HEK293 (cell line): ENCODE measurements around the gene MAP7D1.

Experiments used
- CTCF ChIA-PET: fragments of 350-600 bp; formaldehyde crosslinking; extraction: SDS; loops from one replicate; lab custom pipeline; 2021; ENCODE audit warnings: antibody characterized with exemption; lab: Yijun Ruan, JAX
- POLR2A ChIA-PET: fragments of 300-600 bp; formaldehyde crosslinking; extraction: SDS; loops from one replicate; lab custom pipeline; 2020; ENCODE audit warnings: antibody characterized with exemption, inconsistent platforms; lab: Yijun Ruan, JAX
- H3K27ac ChIP-seq: fragments of 200-500 bp; sonication (Bioruptor generic); 2 replicates; pipeline ENCODE4 v1.5.1; 2014; ENCODE audit warnings: low read depth, low read length, control low read depth, inconsistent platforms; ENCODE audit errors: extremely low read depth
- H3K36me3 ChIP-seq, 2 experiments: fragments of 200-500 bp in 1 of 2; sonication (Bioruptor generic) in 1 of 2; 1 replicate in 1 of 2; 2 replicates in 1 of 2; pipeline ENCODE4 v1.5.1; 2014 to 2017; ENCODE audit warnings: inconsistent platforms in 2 of 2, low read length in 2 of 2; ENCODE audit not compliant: control insufficient read depth in 2 of 2, insufficient read depth in 1 of 2
- H3K4me1 ChIP-seq: fragments of 200-500 bp; sonication (Bioruptor generic); 2 replicates; pipeline ENCODE4 v1.5.1; 2014; ENCODE audit warnings: mild to moderate bottlenecking, low read length, inconsistent platforms; ENCODE audit not compliant: control insufficient read depth, insufficient read depth
- H3K4me3 ChIP-seq: 2 replicates; pipeline ENCODE4 v1.5.1; 2011; ENCODE audit warnings: low read depth, mild to moderate bottlenecking, control low read depth, low read length, moderate library complexity
- H3K9me3 ChIP-seq: fragments of 200-500 bp; sonication (Bioruptor generic); 2 replicates; pipeline ENCODE4 v1.5.1; 2014; ENCODE audit warnings: low read depth, low read length, inconsistent platforms; ENCODE audit not compliant: control insufficient read depth, insufficient read depth
- FEZF1 ChIP-seq: fragments of 450-650 bp; formaldehyde crosslinking; IDR thresholded peaks from 2 replicates; pipeline ENCODE4 v1.5.1; 2016; ENCODE audit warnings: missing biosample characterization, missing genetic modification characterization
- GLI4 ChIP-seq: fragments of 450-650 bp; formaldehyde crosslinking; IDR thresholded peaks from 2 replicates; pipeline ENCODE4 v1.5.1; 2016; ENCODE audit warnings: missing biosample characterization, missing genetic modification characterization
- INSM2 ChIP-seq: fragments of 450-650 bp; formaldehyde crosslinking; IDR thresholded peaks from 2 replicates; pipeline ENCODE4 v1.5.1; 2016; ENCODE audit warnings: missing biosample characterization, missing genetic modification characterization
- KLF17 ChIP-seq: fragments of 450-650 bp; formaldehyde crosslinking; IDR thresholded peaks from 2 replicates; pipeline ENCODE4 v1.5.1; 2016; ENCODE audit warnings: missing biosample characterization, missing genetic modification characterization
- PRDM1 ChIP-seq: fragments of 450-650 bp; formaldehyde crosslinking; IDR thresholded peaks from 2 replicates; pipeline ENCODE4; 2016; ENCODE audit warnings: missing biosample characterization, missing genetic modification characterization
- SCRT2 ChIP-seq: fragments of 450-650 bp; formaldehyde crosslinking; IDR thresholded peaks from 2 replicates; pipeline ENCODE4 v1.5.1; 2016; ENCODE audit warnings: missing biosample characterization, missing genetic modification characterization
- SP3 ChIP-seq: fragments of 450-650 bp; formaldehyde crosslinking; IDR thresholded peaks from 2 replicates; pipeline ENCODE4 v1.5.1; 2016; ENCODE audit warnings: missing biosample characterization, missing genetic modification characterization
- TCF7L2 ChIP-seq: IDR thresholded peaks from 2 replicates; pipeline ENCODE4 v1.6.1; 2011; ENCODE audit warnings: low read depth, mild to moderate bottlenecking, inconsistent platforms, low read length, moderate library complexity, borderline replicate concordance
- WT1 ChIP-seq: fragments of 450-650 bp; formaldehyde crosslinking; IDR thresholded peaks from 2 replicates; pipeline ENCODE4 v1.5.1; 2016; ENCODE audit warnings: missing biosample characterization, missing genetic modification characterization
- ZBTB17 ChIP-seq: fragments of 450-650 bp; formaldehyde crosslinking; IDR thresholded peaks from 2 replicates; pipeline ENCODE4 v1.5.1; 2016; ENCODE audit warnings: missing biosample characterization, missing genetic modification characterization
- ZBTB21 ChIP-seq: fragments of 450-650 bp; formaldehyde crosslinking; IDR thresholded peaks from 2 replicates; pipeline ENCODE4 v1.5.1; 2017; ENCODE audit warnings: missing biosample characterization, missing genetic modification characterization
- ZBTB26 ChIP-seq: fragments of 450-650 bp; formaldehyde crosslinking; optimal IDR thresholded peaks from 2 replicates; pipeline ENCODE3; 2016; ENCODE audit warnings: missing biosample characterization, mild to moderate bottlenecking, missing genetic modification characterization
- ZBTB44 ChIP-seq: fragments of 450-650 bp; IDR thresholded peaks from 2 replicates; pipeline ENCODE4 v1.5.1; 2018; ENCODE audit warnings: missing biosample characterization, mild to moderate bottlenecking, missing genetic modification characterization
- ZBTB7A ChIP-seq: fragments of 450-650 bp; formaldehyde crosslinking; IDR thresholded peaks from 2 replicates; pipeline ENCODE4 v1.5.1; 2016; ENCODE audit warnings: low read depth, missing biosample characterization, missing genetic modification characterization
- ZNF10 ChIP-seq: fragments of 450-650 bp; formaldehyde crosslinking; IDR thresholded peaks from 2 replicates; pipeline ENCODE4 v1.5.1; 2017; ENCODE audit warnings: missing biosample characterization, missing genetic modification characterization
- ZNF2 ChIP-seq: fragments of 450-650 bp; formaldehyde crosslinking; IDR thresholded peaks from 2 replicates; pipeline ENCODE4 v1.5.1; 2016; ENCODE audit warnings: missing biosample characterization, missing genetic modification characterization
- ZNF211 ChIP-seq: fragments of 450-650 bp; formaldehyde crosslinking; IDR thresholded peaks from 2 replicates; pipeline ENCODE4 v1.5.1; 2016; ENCODE audit warnings: low read depth, missing biosample characterization, missing genetic modification characterization
- ZNF274 ChIP-seq, 2 experiments: fragments of 200-500 bp in 1 of 2; fragments of 450-650 bp in 1 of 2; sonication (Bioruptor generic) in 1 of 2; formaldehyde crosslinking in 1 of 2; IDR thresholded peaks; 2 replicates each; pipeline versions ENCODE4 v1.5.1 to v1.6.1; 2014 to 2016; ENCODE audit warnings: borderline replicate concordance in 1 of 2, inconsistent platforms in 1 of 2, low read length in 1 of 2, missing biosample characterization in 1 of 2, missing genetic modification characterization in 1 of 2
- ZNF280D ChIP-seq: fragments of 450-650 bp; formaldehyde crosslinking; IDR thresholded peaks from 2 replicates; pipeline ENCODE4 v1.5.1; 2016; ENCODE audit warnings: missing biosample characterization, missing genetic modification characterization
- ZNF335 ChIP-seq: fragments of 450-650 bp; formaldehyde crosslinking; conservative IDR thresholded peaks from 2 replicates; pipeline ENCODE4 v1.5.1; 2016; ENCODE audit warnings: missing biosample characterization, missing genetic modification characterization
- ZNF350 ChIP-seq: fragments of 450-650 bp; formaldehyde crosslinking; IDR thresholded peaks from 2 replicates; pipeline ENCODE4 v1.5.0; 2017; ENCODE audit warnings: missing biosample characterization, mild to moderate bottlenecking, missing genetic modification characterization
- ZNF394 ChIP-seq: fragments of 450-650 bp; formaldehyde crosslinking; IDR thresholded peaks from 2 replicates; pipeline ENCODE4 v1.5.1; 2016; ENCODE audit warnings: missing biosample characterization, missing genetic modification characterization, mild to moderate bottlenecking, moderate library complexity, borderline replicate concordance
- ZNF621 ChIP-seq: fragments of 450-650 bp; formaldehyde crosslinking; IDR thresholded peaks from 2 replicates; pipeline ENCODE4 v1.5.1; 2017; ENCODE audit warnings: missing biosample characterization, missing genetic modification characterization
- ZNF658 ChIP-seq: fragments of 450-650 bp; formaldehyde crosslinking; IDR thresholded peaks from 2 replicates; pipeline ENCODE4; 2016; ENCODE audit warnings: missing biosample characterization, missing genetic modification characterization
- ZNF677 ChIP-seq: fragments of 450-650 bp; IDR thresholded peaks from 2 replicates; pipeline ENCODE4 v1.5.0; 2018; ENCODE audit warnings: missing biosample characterization, mild to moderate bottlenecking, missing genetic modification characterization, moderate library complexity
- ZNF707 ChIP-seq: fragments of 450-650 bp; formaldehyde crosslinking; IDR thresholded peaks from 2 replicates; pipeline ENCODE4 v1.5.1; 2016; ENCODE audit warnings: missing biosample characterization, missing genetic modification characterization
- ZNF768 ChIP-seq: fragments of 450-650 bp; formaldehyde crosslinking; IDR thresholded peaks from 2 replicates; pipeline ENCODE4 v1.5.1; 2018; ENCODE audit warnings: missing biosample characterization, mild to moderate bottlenecking, missing genetic modification characterization
- ZXDB ChIP-seq: fragments of 450-650 bp; formaldehyde crosslinking; IDR thresholded peaks from 2 replicates; pipeline ENCODE4 v1.5.1; 2016; ENCODE audit warnings: missing biosample characterization, missing genetic modification characterization

Gene MAP7D1

GRCh38 chr1:36155408-36156328, at the start of gene MAP7D1:
Gene MAP7D1, plus strand, starts transcription at chr1:36156160. Its CDS starts 258 bp downstream, at chr1:36156418.
- Histone ChIP-seq H3K4me3 (peak within 1 kb of the TSS; percentile 86), H3K27ac (peak within 1 kb of the TSS; percentile 98), H3K4me1 (peaks cover 5% of the 10 kb centered on the region), H3K9me3 (no peaks in the 10 kb centered on the region), H3K36me3 (peaks cover 0 to 26% of the 10 kb centered on the region in 2 experiments; a peak in 1 of 3 replicates)
- ChIA-PET CTCF (interaction anchor here (0.6 to 5.8 kb wide), 3 partner anchors 33 to 130 kb away, joined by 3 to 48 read pairs (median 7); no protein-coding TSS in a partner anchor), POLR2A (interaction anchor here (0.6 to 1.9 kb wide), 10 partner anchors 11 to 230 kb away, joined by 3 to 10 read pairs (median 4); partner anchors contain the start of genes EVA1B, STK40 and THRAP3)
- TF ChIP-seq ZNF394 (tag by site-specific recombination) (peak; percentile 40; the same call in 1 of the 2 replicates), ZNF768 (tag by site-specific recombination) (no peak), WT1 (tag by site-specific recombination) (peak; percentile 62; the same call in 1 of the 2 replicates), ZNF335 (tag by site-specific recombination) (peak; percentile 62; the same call in 1 of the 2 replicates), ZBTB26 (tag by site-specific recombination) (peak; percentile 58), ZNF658 (no peak), FEZF1 (tag by site-specific recombination) (no peak), ZNF280D (no peak), ZBTB21 (tag by site-specific recombination) (0 out of 2 replicates have a peak, but pooled peaks have one; percentile 18), ZBTB17 (tag by site-specific recombination) (peak; percentile 62; the same call in 1 of the 2 replicates), ZNF211 (tag by site-specific recombination) (no peak), ZBTB7A (tag by site-specific recombination) (peak; percentile 90), ZNF274 (IDR thresholded peaks at IDR 0.05; ENCODE audit: low read length) (no peak), ZNF274 (tag by site-specific recombination; IDR thresholded peaks at IDR 0.05; ENCODE audit: borderline replicate concordance) (no peak), SCRT2 (tag by site-specific recombination) (no peak), ZNF2 (tag by site-specific recombination) (0 out of 2 replicates have a peak, but pooled peaks have one; percentile 17), ZNF677 (tag by site-specific recombination) (peak; percentile 50; the same call in 1 of the 2 replicates), ZXDB (tag by site-specific recombination) (no peak), PRDM1 (tag by site-specific recombination) (peak; percentile 30; the same call in 1 of the 2 replicates), TCF7L2 (no peak), SP3 (tag by site-specific recombination) (peak; percentile 53), ZNF707 (tag by site-specific recombination) (no peak), ZNF621 (no peak), KLF17 (peak; percentile 86), GLI4 (no peak), ZNF350 (tag by site-specific recombination) (no peak), ZNF10 (tag by site-specific recombination) (peak; percentile 35; the same call in 1 of the 2 replicates), ZBTB44 (tag by site-specific recombination) (no peak), INSM2 (tag by site-specific recombination) (no peak)
